GM23338 (cell line): Measurements from ENCODE around the gene SLF2.

ENCODE experiments used
- CTCF ChIP-seq, 2 experiments: fragments of 200-600 bp in 1 of 2; sonication (generic) in 1 of 2; conservative IDR thresholded peaks; 2 replicates each; pipeline versions ENCODE4 v1.5.1 to v1.6.1; 2016 to 2017; ENCODE audit warnings: antibody characterized with exemption in 2 of 2, low read depth in 2 of 2, mild to moderate bottlenecking in 2 of 2, moderate library complexity in 1 of 2
- ETS1 ChIP-seq: IDR thresholded peaks from 2 replicates; pipeline ENCODE4 v1.6.1; 2016; ENCODE audit warnings: antibody characterized with exemption
- EZH2 ChIP-seq: fragments of 200-600 bp; sonication (generic); IDR thresholded peaks from one replicate; pipeline ENCODE4 v1.8.0; 2017; ENCODE audit warnings: antibody characterized with exemption, mild to moderate bottlenecking, low read depth; ENCODE audit not compliant: unreplicated experiment
- REST ChIP-seq: IDR thresholded peaks from one replicate; pipeline ENCODE4 v1.6.1; 2018; ENCODE audit warnings: antibody characterized with exemption; ENCODE audit not compliant: unreplicated experiment
- ZNF331 ChIP-seq: fragments of 250-450 bp; sonication (Bioruptor Pico); IDR thresholded peaks from 2 replicates; pipeline ENCODE4 v1.5.0; 2020; ENCODE audit warnings: low read depth, mild to moderate bottlenecking, moderate library complexity

GRCh38 chr10:101000915-101001658, 88.3 kb downstream of the SLF2 start:
- TF ChIP-seq ETS1 (no peak), ZNF331 (CRISPR knock-in tag) (no peak), REST (no peak), CTCF (conservative IDR thresholded peaks at IDR 0.05; ENCODE audit: low read depth in 2 of 2) (no peak), EZH2 (no peak)
